Ramos (cell line): ENCODE data around the gene ACAT2.
"Not testable (repeated sequence)": the region's sequence is repeated elsewhere in the genome, so short reads cannot be mapped to it uniquely, and the experiment has no call there.

Experiments
- in situ Hi-C: fragments of 300-500 bp; cut with MboI; formaldehyde crosslinking; loops from one replicate; pipeline ENCODE4 v1.14.3; 2022; ENCODE audit warnings: low sequenced_read_pairs; ENCODE audit not compliant: unreplicated experiment

The ACAT2 gene

GRCh38 chr6:159806021-159806458 lies 44.2 kb downstream of the ACAT2 start:
- in situ Hi-C loops, result no loop called here

- in situ Hi-C loops, result no loop called here
These were observed 45.5 kb downstream of the ACAT2 start for GRCh38 chr6:159807150-159807858.

GRCh38 chr6:159808647-159809046 lies 46.8 kb downstream of the ACAT2 start:
- in situ Hi-C loops, result no loop called here

GRCh38 chr6:159809149-159809548 lies 47.3 kb downstream of the ACAT2 start:
- in situ Hi-C loops, result no loop called here

- in situ Hi-C loops, result no loop called here
These were observed 51.9 kb downstream of the ACAT2 start for GRCh38 chr6:159813781-159814180.

- in situ Hi-C loops, result no loop called here
These were observed 53.6 kb downstream of the ACAT2 start for GRCh38 chr6:159815410-159815809.

GRCh38 chr6:159816775-159817174 lies 54.9 kb downstream of the ACAT2 start:
- in situ Hi-C loops, result not testable (repeated sequence)

GRCh38 chr6:159817951-159818739 lies 56.3 kb downstream of the ACAT2 start:
- in situ Hi-C loops, result no loop called here

- in situ Hi-C loops, result no loop called here
These were observed 57.3 kb downstream of the ACAT2 start for GRCh38 chr6:159819098-159819497.

GRCh38 chr6:159819932-159820640 lies 58.2 kb downstream of the ACAT2 start:
- in situ Hi-C loops, result no loop called here

- in situ Hi-C loops, result no loop called here
These were observed 59.3 kb downstream of the ACAT2 start for GRCh38 chr6:159821122-159821521.

- in situ Hi-C loops, result no loop called here
These were observed 59.9 kb downstream of the ACAT2 start for GRCh38 chr6:159821726-159822125.

- in situ Hi-C loops, result no loop called here
These were observed 62.1 kb downstream of the ACAT2 start for GRCh38 chr6:159823953-159824352.

- in situ Hi-C loops, result not testable (repeated sequence)
These were observed 62.8 kb downstream of the ACAT2 start for GRCh38 chr6:159824690-159825089.

GRCh38 chr6:159826004-159826403 lies 64.2 kb downstream of the ACAT2 start:
- in situ Hi-C loops, result no loop called here

GRCh38 chr6:159826968-159827647 lies 65.3 kb downstream of the ACAT2 start:
- in situ Hi-C loops, result no loop called here

- in situ Hi-C loops, result no loop called here
These were observed 66.2 kb downstream of the ACAT2 start for GRCh38 chr6:159828074-159828473.
